SK-N-SH treated with all-trans-retinoic acid at 6 μM for 48 hours (cell line): ENCODE measurements around the gene LRCH1.

Experiments used
- ATAC-seq: fragments of 200-7000 bp; cut with Tn5 transposase; 3 replicates; pipeline ENCODE4 v1.9.1; 2020; ENCODE audit warnings: mild to moderate bottlenecking, moderate library complexity
- ARNTL ChIP-seq: fragments of 450-650 bp; formaldehyde crosslinking; IDR thresholded peaks from 2 replicates; pipeline ENCODE4 v1.5.0; 2020; ENCODE audit warnings: low read depth, mild to moderate bottlenecking, moderate library complexity, borderline replicate concordance
- BACH2 ChIP-seq: fragments of 250-450 bp; sonication (Bioruptor Pico); IDR thresholded peaks from 2 replicates; pipeline ENCODE4 v1.9.0; 2021; ENCODE audit warnings: mild to moderate bottlenecking, borderline replicate concordance
- CREB5 ChIP-seq: fragments of 250-450 bp; sonication (Bioruptor Pico); IDR thresholded peaks from 2 replicates; pipeline ENCODE4 v1.5.1; 2020; ENCODE audit warnings: low read depth, mild to moderate bottlenecking, moderate library complexity
- CSDC2 ChIP-seq: fragments of 250-450 bp; sonication (Bioruptor Pico); IDR thresholded peaks from 2 replicates; pipeline ENCODE4 v1.5.0; 2020; ENCODE audit warnings: mild to moderate bottlenecking, moderate library complexity
- CSRNP3 ChIP-seq: fragments of 250-450 bp; sonication (Bioruptor Pico); IDR thresholded peaks from 2 replicates; pipeline ENCODE4 v1.5.1; 2021; ENCODE audit warnings: mild to moderate bottlenecking, moderate library complexity
- ESRRG ChIP-seq: fragments of 250-450 bp; sonication (Bioruptor Pico); IDR thresholded peaks from 2 replicates; pipeline ENCODE4 v1.6.1; 2021; ENCODE audit warnings: mild to moderate bottlenecking
- GLIS3 ChIP-seq: fragments of 250-450 bp; sonication (Bioruptor Pico); IDR thresholded peaks from 2 replicates; pipeline ENCODE4 v1.5.0; 2020; ENCODE audit warnings: mild to moderate bottlenecking, moderate library complexity
- ISL1 ChIP-seq: fragments of 250-450 bp; sonication (Bioruptor Pico); IDR thresholded peaks from 2 replicates; pipeline ENCODE4 v2.1.2; 2022; ENCODE audit warnings: mild to moderate bottlenecking, moderate library complexity
- OSR1 ChIP-seq: fragments of 250-450 bp; sonication (Bioruptor Pico); IDR thresholded peaks from 2 replicates; pipeline ENCODE4 v1.8.0; 2022; ENCODE audit warnings: moderate library complexity, mild to moderate bottlenecking, inconsistent platforms
- PATZ1 ChIP-seq: fragments of 250-450 bp; sonication (Bioruptor Pico); IDR thresholded peaks from 2 replicates; pipeline ENCODE4 v1.8.0; 2020; ENCODE audit warnings: mild to moderate bottlenecking, moderate library complexity, borderline replicate concordance
- POU6F1 ChIP-seq: fragments of 250-450 bp; sonication (Bioruptor Pico); IDR thresholded peaks from 2 replicates; pipeline ENCODE4 v1.8.0; 2021; ENCODE audit warnings: low read depth, mild to moderate bottlenecking, moderate library complexity, borderline replicate concordance
- PPARA ChIP-seq: fragments of 250-450 bp; sonication (Bioruptor Pico); IDR thresholded peaks from 2 replicates; pipeline ENCODE4 v1.5.0; 2020; ENCODE audit warnings: mild to moderate bottlenecking, borderline replicate concordance
- RARB ChIP-seq: fragments of 250-450 bp; sonication (Bioruptor Pico); IDR thresholded peaks from 2 replicates; pipeline ENCODE4 v1.8.0; 2021; ENCODE audit warnings: mild to moderate bottlenecking, moderate library complexity
- SNAI2 ChIP-seq: fragments of 250-450 bp; sonication (Bioruptor Pico); IDR thresholded peaks from 2 replicates; pipeline ENCODE4 v1.5.0; 2020; ENCODE audit warnings: mild to moderate bottlenecking, moderate library complexity
- TCF4 ChIP-seq: fragments of 250-450 bp; sonication (Bioruptor Pico); IDR thresholded peaks from 2 replicates; pipeline ENCODE4 v1.8.0; 2021; ENCODE audit warnings: mild to moderate bottlenecking, moderate library complexity, borderline replicate concordance
- TOX ChIP-seq: fragments of 250-450 bp; sonication (Bioruptor Pico); IDR thresholded peaks from 2 replicates; pipeline ENCODE4 v1.8.0; 2021; ENCODE audit warnings: mild to moderate bottlenecking, moderate library complexity, borderline replicate concordance
- TSHZ2 ChIP-seq: fragments of 250-450 bp; sonication (Bioruptor Pico); IDR thresholded peaks from 2 replicates; pipeline ENCODE4 v1.5.0; 2020; ENCODE audit warnings: mild to moderate bottlenecking, moderate library complexity
- ZC3H10 ChIP-seq: fragments of 250-450 bp; sonication (Bioruptor Pico); IDR thresholded peaks from 2 replicates; pipeline ENCODE4 v1.5.1; 2021; ENCODE audit warnings: mild to moderate bottlenecking, moderate library complexity
- ZFP3 ChIP-seq: fragments of 250-450 bp; sonication (Bioruptor Pico); IDR thresholded peaks from 2 replicates; pipeline ENCODE4 v1.5.0; 2020; ENCODE audit warnings: mild to moderate bottlenecking, moderate library complexity
- ZFP30 ChIP-seq: fragments of 450-650 bp; formaldehyde crosslinking; IDR thresholded peaks from 2 replicates; pipeline ENCODE4 v1.5.0; 2022; ENCODE audit warnings: mild to moderate bottlenecking, moderate library complexity
- ZNF8 ChIP-seq: fragments of 450-650 bp; formaldehyde crosslinking; IDR thresholded peaks from 2 replicates; pipeline ENCODE4 v1.5.0; 2020; ENCODE audit warnings: mild to moderate bottlenecking, moderate library complexity

Gene LRCH1

GRCh38 chr13:46778890-46779289 is 225.9 kb downstream of the LRCH1 start:
- TF ChIP-seq BACH2 (CRISPR knock-in tag) (no peak), ZC3H10 (no peak), CSRNP3 (no peak), RARB (CRISPR knock-in tag) (no peak), CSDC2 (CRISPR knock-in tag) (no peak), TSHZ2 (CRISPR knock-in tag) (no peak), PPARA (CRISPR knock-in tag) (no peak), ESRRG (no peak), ISL1 (CRISPR knock-in tag) (no peak)

GRCh38 chr13:46782066-46782465 is 229.1 kb downstream of the LRCH1 start:
- ATAC-seq: no peak
- no peak for TF ChIP-seq ISL1 (CRISPR knock-in tag)
- no peak for TF ChIP-seq CSDC2 (CRISPR knock-in tag)
- TF ChIP-seq ARNTL (CRISPR knock-in tag): no peak
- TF ChIP-seq TSHZ2 (CRISPR knock-in tag): no peak
- no peak for TF ChIP-seq CSRNP3
- TF ChIP-seq SNAI2: no peak
- TF ChIP-seq TCF4 (CRISPR knock-in tag): no peak
- TF ChIP-seq ZFP3 (CRISPR knock-in tag): no peak
- TF ChIP-seq RARB (CRISPR knock-in tag): no peak
- no peak for TF ChIP-seq ZC3H10
- no peak for TF ChIP-seq CREB5 (CRISPR knock-in tag)
- TF ChIP-seq ZNF8 (CRISPR knock-in tag): no peak
- TF ChIP-seq ESRRG: no peak

More at GRCh38 chr13:46778890-46779289, 225.9 kb downstream of the LRCH1 start:
- ATAC-seq: peak; percentile 40; the same call in 1 of the 3 replicates

- ATAC-seq: no peak
- no peak for TF ChIP-seq CREB5 (CRISPR knock-in tag)
- TF ChIP-seq PATZ1 (CRISPR knock-in tag): no peak
- no peak for TF ChIP-seq GLIS3 (CRISPR knock-in tag)
- TF ChIP-seq ARNTL (CRISPR knock-in tag): no peak
- TF ChIP-seq TOX (CRISPR knock-in tag): no peak
- no peak for TF ChIP-seq ISL1 (CRISPR knock-in tag)
- no peak for TF ChIP-seq PPARA (CRISPR knock-in tag)
- TF ChIP-seq RARB (CRISPR knock-in tag): no peak
- TF ChIP-seq OSR1 (CRISPR knock-in tag): no peak
- TF ChIP-seq POU6F1 (CRISPR knock-in tag): no peak
- no peak for TF ChIP-seq ESRRG
- TF ChIP-seq ZFP30 (CRISPR knock-in tag): no peak
Observed at GRCh38 chr13:46782691-46783090, 229.7 kb downstream of the LRCH1 start.
